Measurements from ENCODE around the gene UBALD1.

GRCh38 chr16:4654011-4654963, 39.6 kb upstream of the UBALD1 start:
- no peak for TF ChIP-seq RARB (CRISPR knock-in tag; IDR thresholded peaks at IDR 0.05)
- no peak for TF ChIP-seq CSRNP3 (CRISPR knock-in tag; IDR thresholded peaks at IDR 0.05)
- TF ChIP-seq ARNTL (CRISPR knock-in tag; IDR thresholded peaks at IDR 0.05; ENCODE audit: borderline replicate concordance, low read depth): no peak
- TF ChIP-seq ZNF70 (CRISPR knock-in tag; IDR thresholded peaks at IDR 0.05): no peak
- TF ChIP-seq ZNF8 (CRISPR knock-in tag; IDR thresholded peaks at IDR 0.05): no peak
- no peak for TF ChIP-seq CREB5 (CRISPR knock-in tag; IDR thresholded peaks at IDR 0.05; ENCODE audit: low read depth)
